GM21390 (cell line): ENCODE results near the gene GGCX.
"Not testable (repeated sequence)": the region's sequence is repeated elsewhere in the genome, so short reads cannot be mapped to it uniquely, and the experiment has no call there.

Experiments
- ATAC-seq: cut with Tn5 transposase; IDR thresholded peaks from one replicate; pipeline ENCODE4 v1.9.1; 2021; ENCODE audit not compliant: unreplicated experiment

The GGCX gene

DNA sequence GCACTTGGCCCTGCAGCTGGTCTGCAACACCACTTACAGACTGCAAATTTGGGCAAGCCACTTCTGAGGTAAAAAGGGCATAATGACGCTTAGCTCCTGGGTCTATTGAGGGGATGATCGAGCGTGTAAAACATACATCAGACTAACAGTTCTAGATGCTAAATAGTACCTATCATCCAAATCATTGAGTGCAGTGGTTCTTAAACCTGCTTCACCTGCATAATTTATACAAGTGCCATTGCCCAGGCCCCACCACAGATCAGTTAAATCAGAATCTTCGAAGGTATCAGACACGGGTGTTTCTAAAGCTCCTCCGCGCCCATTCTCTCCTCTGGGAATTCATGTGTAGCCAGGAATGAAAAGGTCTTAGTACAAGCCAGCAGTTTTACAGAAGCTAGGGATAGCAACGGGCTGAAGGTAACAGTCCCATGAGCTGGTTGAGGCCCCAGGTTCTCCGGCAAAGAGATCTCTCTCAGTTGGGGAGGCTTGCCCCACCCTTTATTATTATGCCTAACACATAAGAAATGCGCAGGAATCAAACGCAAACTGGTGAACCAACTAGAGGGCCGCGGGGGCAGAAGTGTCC lies 33.5 kb upstream of the GGCX start:
- no peak for ATAC-seq

DNA sequence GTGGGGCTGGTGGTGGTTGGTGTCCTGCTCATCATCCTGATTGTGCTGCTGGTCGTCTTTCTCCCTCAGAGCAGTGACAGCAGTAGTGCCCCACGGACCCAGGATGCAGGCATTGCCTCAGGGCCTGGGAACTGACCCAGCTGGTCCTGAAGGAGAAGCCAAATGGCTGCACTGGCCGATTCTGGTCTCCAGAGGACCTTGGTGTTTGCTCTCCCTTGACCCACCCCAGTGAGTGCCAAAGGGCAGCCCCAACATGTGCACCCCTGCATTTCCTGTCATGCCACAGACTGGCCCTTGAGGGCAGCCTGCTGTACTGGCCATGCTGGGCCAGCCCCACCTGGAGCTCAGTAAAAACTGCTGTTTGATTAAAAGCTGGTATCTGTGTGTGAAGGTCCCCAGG lies 31.7 kb upstream of the GGCX start:
- ATAC-seq, result no peak

DNA sequence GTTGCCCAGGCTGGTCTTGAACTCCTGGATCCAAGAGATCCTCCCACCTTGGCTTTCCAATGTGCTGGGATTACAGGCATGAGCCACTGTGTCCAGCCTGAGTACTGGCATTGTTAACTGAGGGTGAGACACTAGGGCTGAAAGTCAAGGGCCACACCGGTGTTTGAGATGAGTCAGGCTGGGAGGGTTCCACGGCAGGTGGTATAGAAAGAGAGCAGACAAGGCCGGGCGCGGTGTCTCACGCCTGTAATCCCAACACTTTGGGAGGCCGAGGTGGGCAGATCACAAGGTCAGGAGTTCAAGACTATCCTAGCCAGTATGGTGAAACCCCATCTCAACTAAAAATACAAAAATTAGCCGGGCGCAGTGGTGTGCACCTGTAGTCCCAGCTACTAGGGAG lies 31.0 kb upstream of the GGCX start:
- not testable (repeated sequence) for ATAC-seq

DNA sequence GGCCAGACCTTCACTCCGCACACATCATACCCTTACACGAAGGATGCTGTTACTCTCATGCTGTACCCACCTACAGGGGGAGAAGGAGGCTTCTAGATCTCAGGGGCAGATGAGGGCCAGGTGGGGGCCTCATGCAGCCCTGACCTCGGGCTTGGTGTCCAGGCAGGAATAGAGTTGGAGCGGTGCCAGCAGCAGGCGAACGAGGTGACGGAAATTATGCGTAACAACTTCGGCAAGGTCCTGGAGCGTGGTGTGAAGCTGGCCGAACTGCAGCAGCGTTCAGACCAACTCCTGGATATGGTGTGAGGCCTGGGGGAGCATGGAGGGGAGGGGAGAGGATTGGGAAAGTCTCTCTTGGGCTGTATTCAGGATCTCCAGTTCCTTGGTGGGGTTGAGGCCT lies 30.3 kb upstream of the GGCX start:
- ATAC-seq, result no peak

DNA sequence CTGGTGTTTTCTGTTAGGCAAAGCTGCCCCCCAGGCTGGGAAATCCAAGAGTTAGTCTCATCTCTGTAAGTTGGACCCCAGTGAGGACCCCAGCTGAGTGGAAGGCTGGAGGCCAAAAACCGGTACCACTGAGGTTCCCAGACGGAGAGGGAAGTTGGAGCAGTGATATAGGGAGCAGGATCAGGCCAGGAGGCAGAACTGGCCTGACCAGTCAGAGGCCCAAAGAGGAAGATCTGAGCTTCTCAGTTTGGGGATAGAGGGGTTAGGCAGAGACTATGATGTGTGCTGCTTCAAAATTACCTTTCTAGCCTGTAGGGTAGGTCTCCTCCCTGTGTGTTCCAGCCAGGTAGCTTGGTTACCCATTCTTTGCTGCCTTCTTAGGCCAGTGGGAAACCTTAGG lies 29.7 kb upstream of the GGCX start:
- ATAC-seq, result no peak

DNA sequence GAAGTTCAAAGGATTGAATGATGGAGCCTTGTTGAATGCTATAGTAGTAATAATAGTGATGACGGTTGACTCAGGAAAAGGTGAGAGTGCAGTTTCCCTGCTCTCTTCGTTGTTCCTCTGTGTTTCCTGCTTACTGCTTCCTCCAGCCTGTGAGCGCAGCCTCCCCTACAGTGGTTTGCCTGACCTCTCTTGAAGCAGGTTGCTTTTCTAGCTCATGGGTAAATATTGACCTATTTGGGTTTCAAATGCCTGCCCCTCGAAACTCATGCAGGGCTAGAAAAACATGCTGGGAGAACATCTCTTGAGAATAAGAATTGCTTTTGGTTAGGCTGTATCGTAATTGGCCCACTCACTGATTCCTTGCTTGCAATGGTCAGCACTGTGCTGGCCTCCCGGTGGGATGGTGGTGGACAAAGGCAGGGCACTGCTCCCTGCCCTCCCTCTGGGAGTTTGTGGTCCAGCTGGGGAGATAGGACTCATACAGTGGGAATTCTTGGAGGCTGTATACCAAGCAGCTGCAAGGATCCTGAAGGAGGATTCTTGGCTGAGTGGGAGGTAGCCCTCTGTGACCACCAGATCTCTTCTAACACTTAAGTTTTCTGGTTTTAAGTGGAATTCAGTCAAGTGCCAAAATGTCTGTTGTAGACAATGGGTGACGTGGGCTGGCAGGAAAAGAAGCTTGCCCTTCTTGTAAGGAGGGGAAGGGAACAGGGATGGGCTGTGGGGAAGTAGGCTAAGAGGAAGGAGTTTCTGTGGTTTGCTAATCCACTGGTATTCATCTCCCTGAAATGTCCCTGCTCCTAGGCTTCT lies 28.9 kb upstream of the GGCX start:
- ATAC-seq, result no peak

DNA sequence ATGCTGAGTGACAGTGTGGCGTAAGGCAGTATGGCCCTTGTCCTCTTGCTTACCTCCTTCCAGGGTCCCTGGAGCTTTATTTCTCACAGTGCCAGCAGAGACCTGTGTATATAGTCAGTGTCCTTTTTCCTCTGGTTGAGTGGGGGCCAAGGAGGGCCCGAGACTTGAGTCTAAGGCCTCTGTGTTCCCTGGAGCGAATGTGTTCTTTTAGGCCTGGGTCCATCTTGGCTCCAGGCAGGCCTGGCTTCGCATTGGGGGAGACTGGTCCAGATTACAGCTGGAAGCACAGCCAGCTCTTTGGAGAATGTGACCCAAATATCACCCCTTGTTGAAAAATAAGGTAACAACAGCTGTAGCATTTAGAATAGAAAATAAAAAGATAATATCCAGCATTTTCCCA lies 27.9 kb upstream of the GGCX start:
- no peak for ATAC-seq

DNA sequence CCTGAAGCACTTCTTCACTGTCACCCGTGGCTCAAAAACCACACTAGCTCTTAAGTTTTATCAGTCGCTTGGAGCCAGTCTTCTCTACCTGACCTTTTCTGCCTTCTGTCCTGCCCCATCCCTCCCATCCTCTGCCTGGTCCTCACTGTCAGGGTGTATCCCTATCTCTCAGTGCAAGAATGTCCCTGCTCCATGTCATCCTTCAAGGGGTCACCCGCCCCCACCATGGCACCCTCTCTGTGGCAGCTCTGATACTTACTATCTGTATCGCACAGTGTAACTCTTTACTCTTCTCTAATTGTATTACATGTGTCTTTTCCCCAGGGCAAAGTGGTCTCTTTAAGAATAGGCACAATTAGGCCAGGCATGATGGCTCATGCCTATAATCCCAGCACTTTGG lies 27.4 kb upstream of the GGCX start:
- no peak for ATAC-seq

DNA sequence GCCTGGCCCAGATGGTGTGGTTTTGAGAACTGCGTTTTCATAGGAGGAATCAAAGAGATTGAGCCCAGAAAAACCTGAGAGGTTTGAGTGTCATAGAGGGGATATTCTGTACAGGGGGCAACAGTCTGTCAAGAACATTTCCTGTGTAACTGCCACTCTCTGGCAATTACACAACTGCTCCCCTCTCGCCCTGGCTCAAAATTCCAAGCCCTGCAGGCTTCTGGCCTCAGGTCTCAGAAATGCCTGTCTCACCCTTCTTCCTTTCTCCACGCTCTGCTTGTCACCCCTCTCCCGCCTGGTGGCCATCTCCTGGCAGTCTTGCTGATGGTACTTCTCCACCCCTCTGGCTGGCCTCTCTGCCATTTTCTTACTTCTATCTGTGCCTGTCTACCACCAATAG lies 26.9 kb upstream of the GGCX start:
- ATAC-seq, result no peak

DNA sequence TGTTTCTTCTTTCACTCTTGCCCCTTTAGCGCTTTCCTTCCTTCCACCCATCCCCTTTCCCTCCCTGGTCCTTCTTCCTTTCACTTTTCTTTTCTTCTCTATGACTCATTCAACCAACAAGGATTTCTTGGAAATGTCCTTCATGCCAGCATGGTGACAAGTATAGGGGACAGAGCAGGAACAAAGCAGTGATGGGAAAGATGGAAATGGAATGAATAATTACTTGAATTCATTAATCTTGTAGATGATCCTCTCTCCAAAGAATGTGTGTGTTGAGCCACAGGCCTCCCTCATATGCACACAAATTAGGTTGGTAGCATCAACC lies 24.4 kb upstream of the GGCX start:
- no peak for ATAC-seq

DNA sequence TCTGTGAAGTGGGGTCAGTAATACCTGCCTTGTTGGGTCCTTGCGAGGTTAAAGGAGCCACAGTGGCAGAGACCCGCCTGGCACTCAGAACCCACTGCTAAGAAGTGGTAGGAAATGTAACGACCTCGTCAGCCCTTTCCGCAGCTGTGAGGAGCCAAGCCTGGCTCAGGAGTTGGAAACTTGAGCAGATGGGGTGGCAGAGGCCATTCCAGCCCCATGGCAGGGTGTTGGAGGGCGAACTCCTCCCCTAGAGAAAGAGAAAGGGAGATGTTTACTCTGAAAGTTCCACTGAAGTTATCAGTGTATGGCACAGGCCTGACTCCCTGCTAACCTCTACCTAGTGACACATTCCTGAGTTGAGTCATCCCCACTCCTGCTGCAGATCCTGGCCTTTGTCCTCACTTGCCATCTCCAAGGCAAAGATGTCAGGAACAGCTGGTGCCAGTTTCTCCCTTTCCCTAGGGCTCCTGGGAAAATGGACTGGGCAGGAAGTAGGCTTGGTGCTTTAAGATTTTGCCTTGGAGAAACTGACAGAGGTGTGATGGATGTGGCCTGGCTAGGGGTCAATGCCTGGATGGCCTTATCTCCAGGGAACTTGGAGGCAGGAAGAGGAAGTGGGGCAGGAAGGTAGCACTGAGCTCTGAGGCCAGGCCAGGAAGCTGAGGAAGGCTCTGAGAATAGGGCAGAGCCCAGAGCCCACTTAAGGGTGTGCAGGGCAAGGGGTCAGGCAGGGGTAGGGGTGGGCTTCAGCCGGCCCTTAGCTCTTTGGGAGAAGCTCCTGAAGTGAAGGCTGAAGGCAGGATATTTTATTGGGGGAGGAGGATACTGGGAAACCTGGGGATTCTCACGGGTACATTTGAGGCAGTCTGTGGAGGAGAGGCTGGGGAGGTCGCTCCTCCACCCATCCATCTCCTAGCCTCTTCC lies 23.8 kb upstream of the GGCX start:
- no peak for ATAC-seq

DNA sequence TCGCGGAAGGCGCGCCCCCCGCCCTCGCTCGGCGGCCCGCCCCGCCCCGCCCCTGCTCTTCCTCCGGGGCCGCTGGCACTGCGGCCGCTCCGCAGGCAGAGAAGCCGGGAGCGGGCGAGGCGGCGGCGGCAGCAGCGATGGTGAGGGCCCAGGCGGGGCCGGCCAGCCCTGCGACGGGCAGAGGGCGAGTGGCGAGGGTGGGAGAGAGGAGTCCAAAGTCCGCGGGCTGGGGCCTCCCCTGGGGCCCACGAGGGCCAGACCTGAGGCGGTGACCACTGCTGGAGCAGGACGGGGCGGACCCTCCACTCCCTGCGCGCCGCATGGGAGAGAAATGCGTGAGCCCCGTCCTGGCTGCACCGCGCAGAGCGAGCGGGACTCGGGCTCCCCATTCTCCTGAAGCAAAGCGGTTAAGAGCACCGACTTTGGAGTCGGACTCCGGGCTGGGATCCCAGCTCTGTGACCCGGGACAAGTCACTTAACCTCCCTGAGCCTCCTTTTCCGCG lies 23.1 kb upstream of the GGCX start, which contains the start of gene VAMP5:
Gene VAMP5, plus strand, starts transcription at position 78 of the 503 bp plus-strand sequence. Its CDS starts 60 bp downstream, at position 138.
- peak; percentile 32 for ATAC-seq

DNA sequence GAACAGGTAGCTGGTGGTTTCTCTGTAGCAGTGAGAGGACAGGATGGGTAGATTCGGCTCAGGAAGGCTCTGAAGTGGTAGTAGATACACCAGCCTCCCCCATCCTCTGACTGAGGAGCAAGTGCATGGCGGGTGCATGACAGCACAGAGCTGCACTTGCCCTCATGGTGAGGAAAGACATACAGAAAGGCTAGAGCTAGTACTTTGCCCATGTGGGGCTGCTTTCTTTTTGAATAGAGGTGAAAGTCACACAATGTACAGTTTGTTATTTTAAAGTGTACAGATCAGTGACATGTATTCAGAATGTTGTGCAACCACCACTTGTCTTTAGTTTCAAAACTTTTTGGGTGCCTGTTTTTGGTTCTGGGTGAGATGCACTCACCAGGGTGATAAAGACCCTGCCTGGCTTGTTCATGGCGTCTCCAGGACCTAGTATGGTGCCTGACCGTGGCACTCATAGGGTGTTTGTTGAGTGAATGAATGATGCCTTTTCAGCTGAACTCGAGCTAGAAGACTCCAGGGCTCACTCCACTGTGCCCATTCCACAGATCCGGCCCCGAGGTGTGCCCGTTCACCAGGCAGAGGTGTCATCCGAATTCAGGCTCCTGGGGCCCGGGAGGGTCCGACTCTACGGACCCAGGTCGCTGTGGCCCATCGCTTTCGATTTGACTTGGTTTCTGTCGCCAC lies 22.5 kb upstream of the GGCX start:
- peak; percentile 63 for ATAC-seq

DNA sequence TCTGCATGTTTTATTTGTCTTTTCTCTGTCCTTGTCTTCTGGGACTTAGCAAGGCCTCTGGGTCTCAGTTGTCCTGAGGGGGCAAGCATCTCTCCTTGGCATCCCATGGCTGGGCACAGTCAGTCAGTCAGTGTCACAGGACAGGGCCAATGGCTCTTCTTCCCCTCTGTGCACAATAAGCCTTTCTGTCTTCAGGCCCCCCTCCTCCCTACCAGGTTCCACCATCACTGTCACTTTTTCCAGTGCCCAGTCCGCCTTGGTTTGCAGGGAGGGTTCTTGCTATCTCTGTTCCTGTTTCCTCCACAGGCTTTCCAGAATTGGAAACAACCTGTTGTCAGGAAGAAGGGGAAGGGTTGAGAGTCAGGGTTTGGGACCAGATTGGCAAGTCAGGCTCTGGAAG lies 21.2 kb upstream of the GGCX start:
- ATAC-seq, result no peak

DNA sequence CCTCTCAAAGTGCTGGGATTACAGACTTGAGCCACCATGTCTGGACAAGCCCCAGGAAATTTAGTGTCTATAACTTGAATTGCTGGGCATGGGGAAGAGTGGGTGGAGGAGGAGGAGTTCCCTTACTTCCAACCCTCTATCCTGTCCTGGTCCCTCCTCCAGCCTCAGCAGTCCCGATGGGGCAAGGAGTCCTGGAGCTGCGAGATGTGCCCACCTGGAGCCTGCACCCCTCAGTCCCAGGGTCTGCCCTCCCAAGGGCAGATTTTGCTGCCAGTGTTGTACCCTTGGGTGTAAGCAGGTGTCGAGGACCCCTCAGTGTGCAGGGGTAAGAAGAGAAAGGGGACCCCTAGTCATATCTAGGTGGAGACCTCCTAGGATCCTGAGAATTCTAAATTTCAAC lies 18.9 kb upstream of the GGCX start:
- no peak for ATAC-seq

DNA sequence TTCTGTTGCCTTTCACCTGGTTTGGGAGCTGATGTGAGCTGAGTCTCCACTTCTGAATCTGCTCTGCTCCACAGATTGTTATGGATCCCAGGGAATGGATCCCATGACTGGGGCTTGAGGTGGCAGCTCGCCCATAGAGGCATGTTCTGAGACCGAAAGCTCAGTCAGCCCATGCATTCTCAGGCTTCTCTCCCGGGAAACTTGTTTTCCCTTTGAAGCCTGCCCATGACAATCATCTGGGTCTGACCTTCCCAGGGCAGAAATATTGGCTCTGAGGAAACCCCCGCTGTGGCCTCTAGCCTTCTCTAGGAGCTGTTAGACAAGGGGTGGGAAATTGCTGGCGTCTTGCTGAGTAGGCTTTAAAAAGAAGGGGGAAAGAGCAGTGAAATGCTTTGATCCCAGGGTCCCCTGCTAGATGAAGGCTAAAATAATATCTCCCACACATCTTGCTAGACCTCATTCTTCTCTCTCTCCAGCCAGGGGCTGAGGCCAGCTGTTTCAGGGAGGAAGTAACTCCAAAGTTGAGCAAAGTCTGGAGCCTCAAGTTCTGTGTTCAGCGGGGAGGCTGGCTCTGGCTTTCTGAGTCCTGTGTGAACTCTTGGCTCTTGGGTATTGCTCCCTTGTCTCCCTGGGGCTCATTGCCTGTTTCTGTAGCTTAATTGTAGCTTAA lies 18.1 kb upstream of the GGCX start:
- no peak for ATAC-seq

DNA sequence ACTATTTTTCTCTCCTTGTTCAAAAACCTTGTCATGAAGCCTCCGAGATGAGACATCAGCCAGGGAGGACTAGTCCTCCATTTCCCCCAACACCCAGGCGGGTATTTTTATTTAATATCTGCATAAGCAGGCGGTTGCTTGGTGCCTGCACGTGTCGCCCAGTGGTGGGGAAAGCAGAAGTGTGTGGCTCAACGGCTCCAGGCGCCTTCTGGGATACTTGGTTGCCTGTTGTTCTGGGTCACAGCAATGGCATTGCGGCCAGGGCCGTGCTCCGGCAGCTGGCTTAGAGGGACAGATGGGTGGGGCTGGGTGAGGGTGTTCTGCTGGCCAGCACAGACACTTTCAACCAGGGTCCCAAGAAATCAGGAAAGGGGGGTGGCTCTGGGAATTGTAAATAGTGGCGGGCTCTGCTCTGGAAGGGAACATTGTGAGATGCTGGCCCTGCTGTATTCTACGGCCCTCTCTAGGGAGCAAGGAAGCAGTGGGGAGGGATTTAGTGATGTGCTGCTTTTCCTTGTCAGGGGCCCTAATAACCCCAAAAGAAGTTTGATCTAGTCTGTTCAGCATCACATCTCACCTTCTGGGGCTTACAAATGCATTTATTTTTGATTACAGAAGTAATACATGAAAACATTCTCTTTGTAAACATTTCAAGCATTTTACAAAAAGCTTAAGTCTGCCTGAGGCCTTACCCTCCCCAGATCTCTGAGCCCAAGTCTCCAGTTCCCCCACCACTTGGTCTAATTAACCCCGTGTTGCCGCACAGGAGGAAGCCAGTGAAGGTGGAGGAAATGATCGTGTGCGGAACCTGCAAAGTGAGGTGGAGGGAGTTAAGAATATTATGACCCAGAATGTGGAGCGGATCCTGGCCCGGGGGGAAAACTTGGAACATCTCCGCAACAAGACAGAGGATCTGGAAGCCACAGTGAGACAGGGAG lies 17.2 kb upstream of the GGCX start:
- ATAC-seq, result peak; percentile 44

DNA sequence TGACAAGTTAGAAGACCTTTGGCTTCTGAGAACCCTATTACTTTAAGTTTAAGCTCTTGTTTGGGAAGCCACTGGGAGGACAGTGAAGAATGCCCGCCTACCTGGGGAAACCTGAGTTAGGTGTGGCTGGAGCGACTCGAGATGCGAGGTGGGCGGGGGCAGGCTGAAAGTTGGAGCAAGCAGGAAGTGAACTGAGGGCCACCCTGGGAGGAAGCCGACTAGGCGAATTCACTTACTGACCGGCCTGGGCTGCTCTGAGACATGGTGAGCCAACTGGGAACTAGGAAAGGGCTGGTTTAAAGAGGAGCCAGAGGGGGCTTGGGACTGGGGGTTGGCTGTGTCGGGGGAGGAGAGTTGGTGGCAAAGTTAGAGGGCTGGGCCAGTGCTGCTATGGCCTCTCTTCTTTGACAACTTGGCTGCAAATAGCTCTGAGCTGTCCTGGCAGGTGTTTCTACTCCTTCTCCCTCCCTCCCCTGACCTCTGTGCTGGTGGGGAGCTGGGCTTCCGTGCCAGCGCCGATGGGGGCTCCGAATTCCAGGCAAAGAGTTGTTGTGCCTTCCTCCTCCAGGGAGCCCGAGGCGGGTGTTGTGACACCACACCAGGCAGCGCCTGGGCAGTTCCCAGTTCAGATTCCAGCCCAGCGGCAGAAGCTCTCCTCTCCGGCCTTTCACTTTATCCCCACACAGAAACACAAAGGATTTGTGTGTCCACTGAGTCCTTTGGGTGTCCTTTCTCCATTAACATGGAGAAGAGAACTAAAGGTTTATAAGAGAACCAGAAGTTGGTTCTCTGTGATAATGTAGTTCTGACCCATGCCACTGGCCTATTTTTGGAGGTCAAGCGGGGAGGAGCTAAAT lies 16.3 kb upstream of the GGCX start, which contains the start of gene VAMP8:
Gene VAMP8, plus strand, starts transcription at position 201 of the 857 bp plus-strand sequence. Its CDS starts 61 bp downstream, at position 262.
- peak; percentile 73 for ATAC-seq
